ENCODE results near the gene SERPINA3. TPM values are rescaled to one million over a fixed set of nuclear protein-coding genes. Genes with fewer than 3 reads are reported as not detected.

Gene SERPINA3
- total and polyA plus RNA-seq, 2 of the 8 experiments (the other 6 are each of a cell fraction or from before 2014, with no cell fraction given): not detected

GRCh38 chr14:94592457-94592856 is 19.7 kb upstream of the SERPINA3 start:
- no peak overlapping the region for H4K8ac ChIP-seq (ENCODE audit: extremely low read depth, insufficient read depth, low read length)
- no peak overlapping the region for H2AK5ac ChIP-seq (ENCODE audit: low read depth, low read length)
- no peaks in the 10 kb centered on the region for H4K20me1 ChIP-seq (replicated peaks in 1 of 2; ENCODE audit: control insufficient read depth in 1 of 2, insufficient read depth in 2 of 2, low read length in 2 of 2)
- ChIA-PET POLR2A (ENCODE audit: partially characterized antibody) (no interaction called here), CTCF (ENCODE audit: partially characterized antibody) (no interaction called here)
- peaks cover 5% of the 10 kb centered on the region; the same call in 1 of the 2 replicates for H3K23me2 ChIP-seq (ENCODE audit: low read depth, low read length)
- H2BK20ac ChIP-seq (ENCODE audit: low read length): no peak overlapping the region
- no peaks in the 10 kb centered on the region for H3K36me3 ChIP-seq (ENCODE audit: control insufficient read depth in 2 of 4, insufficient read depth in 4 of 4, low read length in 3 of 4)
- H3K27me3 ChIP-seq (replicated peaks in 1 of 4; ENCODE audit: control insufficient read depth in 3 of 4, extremely low read depth in 1 of 4, insufficient read depth in 3 of 4, low read length in 3 of 4): no peaks in the 10 kb centered on the region; a peak in 1 of 7 replicates
- no peak overlapping the region for H2BK12ac ChIP-seq (ENCODE audit: low read depth, low read length)
- no peaks in the 10 kb centered on the region for H3K79me1 ChIP-seq (ENCODE audit: low read depth, low read length)
- no peak overlapping the region for H4K5ac ChIP-seq (ENCODE audit: insufficient read length, low read depth, low read length)
- no peak overlapping the region for H3K14ac ChIP-seq (ENCODE audit: insufficient read length)
- H3K23ac ChIP-seq (ENCODE audit: insufficient read length): no peak overlapping the region
- no peak overlapping the region for H2BK120ac ChIP-seq (replicated peaks; ENCODE audit: low read depth, low read length)
- no peak overlapping the region for H3K4me2 ChIP-seq (ENCODE audit: insufficient read depth in 1 of 2, low read depth in 2 of 2, low read length in 2 of 2)
- H3K18ac ChIP-seq (ENCODE audit: extremely low read depth, low read length): no peak overlapping the region
- H2BK5ac ChIP-seq (ENCODE audit: low read depth, low read length): no peak overlapping the region
- no peak overlapping the region for H2AFZ ChIP-seq (ENCODE audit: low read length)
- no peaks in the 10 kb centered on the region for H3K79me2 ChIP-seq (ENCODE audit: control insufficient read depth in 1 of 2, insufficient read depth in 2 of 2, low read length in 2 of 2)
- no peak overlapping the region for H3K4ac ChIP-seq (replicated peaks; ENCODE audit: insufficient read length, low read depth, low read length)
- H2BK15ac ChIP-seq (ENCODE audit: low read length): no peak overlapping the region
- no peak overlapping the region for H4K91ac ChIP-seq (replicated peaks; ENCODE audit: insufficient read length, low read length)
- H3K4me1 ChIP-seq (replicated peaks in 1 of 4; ENCODE audit: control insufficient read depth in 3 of 4, insufficient read depth in 4 of 4, low read length in 3 of 4): no peaks in the 10 kb centered on the region
- no peak overlapping the region for H3K4me3 ChIP-seq (ENCODE audit: extremely low read depth in 1 of 4, insufficient read depth in 2 of 4, low read depth in 3 of 4, low read length in 4 of 4)
- H3K9me3 ChIP-seq (ENCODE audit: insufficient read depth in 2 of 2, low read depth in 1 of 2, low read length in 1 of 2): no peaks in the 10 kb centered on the region
- no peak overlapping the region for H3K56ac ChIP-seq (replicated peaks; ENCODE audit: insufficient read length, low read depth, low read length)
- H3K9ac ChIP-seq (replicated peaks in 1 of 4; ENCODE audit: extremely low read depth in 1 of 4, low read depth in 3 of 4, low read length in 3 of 4): no peak overlapping the region
- no peak for DNase-seq (ENCODE audit: low read depth in 1 of 2, low spot score in 2 of 2)
- no peak overlapping the region for H3K27ac ChIP-seq (ENCODE audit: low read depth, low read length)
- no peak for FAIRE-seq
- TF ChIP-seq RFX5 (IDR thresholded peaks at IDR 0.05; ENCODE audit: borderline replicate concordance, low read depth, low read length): no peak
- no peak for TF ChIP-seq KDM1A (IDR thresholded peaks at IDR 0.05; ENCODE audit: borderline replicate concordance, low read length)
- TF ChIP-seq SP4 (IDR thresholded peaks at IDR 0.05; ENCODE audit: low read length): no peak
- TF ChIP-seq TEAD4 (IDR thresholded peaks at IDR 0.05; ENCODE audit: low read depth, low read length): no peak
- TF ChIP-seq SP1 (IDR thresholded peaks at IDR 0.05; ENCODE audit: low read depth, low read length): no peak
- TF ChIP-seq NRF1 (IDR thresholded peaks at IDR 0.05; ENCODE audit: low read depth, low read length): no peak
- TF ChIP-seq TCF12 (IDR thresholded peaks at IDR 0.05; ENCODE audit: low read depth, low read length): no peak
- TF ChIP-seq TAF7 (optimal IDR thresholded peaks at IDR 0.05; ENCODE audit: borderline replicate concordance, low read depth, low read length): no peak
- no peak for TF ChIP-seq SIRT6 (IDR thresholded peaks at IDR 0.05; ENCODE audit: low read length)
- no peak for TF ChIP-seq CHD1 (IDR thresholded peaks at IDR 0.05; ENCODE audit: low read depth, low read length)
- TF ChIP-seq YY1 (IDR thresholded peaks at IDR 0.05; ENCODE audit: low read depth, low read length): no peak
- TF ChIP-seq HDAC2 (IDR thresholded peaks at IDR 0.05; ENCODE audit: borderline replicate concordance in 1 of 2, low read depth in 2 of 2, low read length in 2 of 2): no peak
- TF ChIP-seq KDM5A (IDR thresholded peaks at IDR 0.05; ENCODE audit: low read length): no peak
- TF ChIP-seq CEBPB (IDR thresholded peaks at IDR 0.05; ENCODE audit: low read depth, low read length): no peak
- no peak for TF ChIP-seq FOSL1 (IDR thresholded peaks at IDR 0.05; ENCODE audit: insufficient read depth, low read depth, low read length)
- TF ChIP-seq MAFK (IDR thresholded peaks at IDR 0.05; ENCODE audit: low read depth, low read length): no peak
- TF ChIP-seq TBP (IDR thresholded peaks at IDR 0.05; ENCODE audit: low read depth, low read length): no peak
- no peak for TF ChIP-seq JUND (IDR thresholded peaks at IDR 0.05; ENCODE audit: low read length)
